Measurements from ENCODE around the gene KIF5A. TPM values are rescaled to one million over a fixed set of nuclear protein-coding genes. Genes with fewer than 3 reads are reported as not detected.
"Not testable (repeated sequence)": the region's sequence is repeated elsewhere in the genome, so short reads cannot be mapped to it uniquely, and the experiment has no call there.

The KIF5A gene
- total RNA-seq, 1 experiment from 2014 or later: 0.40 TPM

DNA sequence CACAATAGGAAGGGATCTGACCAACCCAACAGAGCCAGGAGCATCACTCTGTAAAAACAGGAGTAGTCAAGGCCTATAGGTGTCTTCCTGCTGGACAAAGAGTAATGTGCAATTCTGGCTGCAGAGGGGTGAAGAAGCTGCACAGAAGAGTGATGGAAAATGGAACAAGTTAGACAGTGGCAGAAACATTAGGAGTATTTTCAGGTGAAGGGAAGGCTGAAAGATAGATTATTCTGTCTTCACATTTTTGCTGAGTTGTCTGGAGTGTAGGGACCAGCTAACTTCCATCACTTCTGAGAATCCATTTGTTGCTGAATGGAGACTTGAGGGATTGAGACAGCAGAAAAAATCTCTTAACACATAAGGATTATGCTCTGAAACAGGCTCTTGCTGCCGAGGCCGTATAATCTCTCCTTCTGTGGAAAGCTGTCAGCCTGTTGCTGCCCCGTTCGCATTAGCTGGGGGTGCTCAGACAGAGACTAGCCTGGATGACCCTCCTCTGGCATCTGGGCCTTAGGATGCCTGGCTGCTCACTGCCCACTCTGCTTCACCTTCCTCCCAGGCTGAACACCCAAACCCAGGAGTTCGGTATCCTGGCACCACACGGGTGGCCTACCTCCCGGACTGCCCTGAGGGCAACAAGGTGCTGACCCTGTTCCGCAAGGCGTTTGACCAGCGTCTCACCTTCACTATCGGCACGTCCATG, 58.3 kb downstream of the KIF5A start:
- in situ Hi-C loops (cut with HindIII; ENCODE audit: low pct_unique_long_range_greater_than_20kb, low sequenced_read_pairs): no loop called here
- DNase-seq (ENCODE audit: low read depth, low spot score): no peak

DNA sequence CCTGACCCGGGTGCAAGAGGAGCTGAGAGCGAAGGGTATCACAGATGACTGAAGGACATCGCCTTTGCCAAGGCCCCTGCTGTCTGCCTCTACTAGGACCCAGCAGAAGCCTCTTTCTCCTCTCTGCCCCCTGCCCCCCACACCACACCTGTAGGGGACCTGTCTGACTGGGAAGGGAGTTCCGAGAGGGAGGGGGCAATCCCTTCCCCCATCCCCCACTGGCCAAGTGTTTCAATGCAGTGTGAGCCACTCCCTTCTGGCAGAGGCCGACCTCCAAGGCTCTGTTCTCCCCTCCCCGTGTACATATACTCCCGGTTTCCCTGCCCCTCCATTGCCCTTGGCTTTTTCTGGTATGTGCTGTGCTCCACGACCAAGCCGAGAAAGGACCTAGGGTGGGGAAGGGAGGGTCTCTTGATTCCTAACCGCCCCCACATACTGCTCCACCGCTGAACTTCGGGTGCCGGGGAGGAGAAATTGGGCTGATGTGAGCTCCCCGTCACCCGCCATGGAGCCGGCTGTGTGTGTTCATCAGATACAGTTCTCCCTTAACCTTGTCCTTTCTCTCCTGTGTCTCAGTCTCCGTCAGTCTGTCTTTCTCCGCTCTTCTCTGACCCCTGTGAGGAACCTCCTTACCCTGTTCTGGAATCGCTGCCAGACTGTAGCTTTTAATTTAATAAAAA, 59.4 kb downstream of the KIF5A start:
- DNase-seq (ENCODE audit: low read depth, low spot score): no peak
- in situ Hi-C loops (cut with HindIII; ENCODE audit: low pct_unique_long_range_greater_than_20kb, low sequenced_read_pairs): no loop called here

DNA sequence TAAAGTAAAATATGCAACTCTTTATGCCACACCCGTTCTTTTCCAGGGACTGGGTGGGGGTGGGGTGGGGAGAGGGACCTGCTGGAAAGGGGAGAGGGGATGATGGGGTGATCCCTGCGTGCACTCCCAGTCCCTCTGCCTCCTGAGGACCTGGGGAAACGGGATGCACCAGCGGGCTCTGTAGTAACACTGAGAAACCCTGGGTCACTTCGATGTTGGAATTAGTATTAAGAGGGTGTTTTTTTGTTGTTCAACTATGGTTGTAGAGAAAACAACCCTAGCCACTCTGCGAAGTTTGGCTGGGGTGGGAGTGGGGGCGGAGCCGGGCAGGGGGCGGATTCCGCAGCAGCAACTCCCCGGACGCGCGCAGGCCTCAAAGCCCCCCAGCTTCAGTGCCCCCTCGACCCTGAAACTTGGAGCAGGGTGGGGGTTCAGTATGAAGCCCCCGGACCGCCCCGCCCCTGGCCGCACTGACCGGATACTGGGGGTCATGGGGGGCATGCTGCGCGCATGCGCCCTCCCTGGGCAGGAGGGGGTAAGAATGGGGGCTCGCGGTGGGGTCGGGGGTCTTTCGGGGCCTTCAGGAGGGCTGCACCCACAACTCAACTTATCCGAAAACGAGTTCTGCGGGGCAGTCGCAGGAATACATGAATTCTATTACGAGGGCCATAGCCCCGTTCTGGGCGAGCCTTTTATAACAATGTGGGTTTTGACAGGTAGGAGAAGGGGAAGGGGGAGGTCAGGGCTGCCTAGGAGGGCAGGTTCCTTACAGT, 60.1 kb downstream of the KIF5A start:
- in situ Hi-C loops (cut with HindIII; ENCODE audit: low pct_unique_long_range_greater_than_20kb, low sequenced_read_pairs): no loop called here
- DNase-seq (ENCODE audit: low read depth, low spot score): no peak

DNA sequence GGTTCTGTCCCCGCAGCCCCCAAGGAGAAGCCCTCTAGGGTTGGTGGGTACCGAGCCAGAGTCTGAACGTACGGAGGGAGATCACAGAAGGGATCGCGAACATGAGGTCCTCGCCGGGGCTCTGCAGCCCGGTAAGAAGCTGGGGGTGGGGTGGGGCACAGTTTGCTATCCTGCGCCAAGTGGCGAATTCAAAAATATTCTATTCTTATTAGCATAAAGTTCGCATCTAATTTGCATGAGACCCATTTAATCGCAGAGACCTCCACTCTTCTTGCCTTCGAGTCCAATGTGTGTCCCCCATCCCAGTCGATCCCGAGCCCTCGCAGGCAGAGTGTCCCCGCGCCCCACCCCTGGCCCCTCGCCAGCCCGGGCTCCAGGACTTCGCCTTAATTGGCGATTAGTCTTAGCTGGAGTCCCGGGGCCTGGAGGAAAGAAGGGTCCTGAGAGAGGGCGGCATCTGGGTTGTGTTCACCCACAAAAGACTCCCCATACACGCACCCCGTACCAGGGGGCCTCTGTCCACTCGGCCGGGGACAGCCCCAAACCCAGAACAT, 60.8 kb downstream of the KIF5A start:
- in situ Hi-C loops (cut with HindIII; ENCODE audit: low pct_unique_long_range_greater_than_20kb, low sequenced_read_pairs): no loop called here
- no peak for DNase-seq (ENCODE audit: low read depth, low spot score)

DNA sequence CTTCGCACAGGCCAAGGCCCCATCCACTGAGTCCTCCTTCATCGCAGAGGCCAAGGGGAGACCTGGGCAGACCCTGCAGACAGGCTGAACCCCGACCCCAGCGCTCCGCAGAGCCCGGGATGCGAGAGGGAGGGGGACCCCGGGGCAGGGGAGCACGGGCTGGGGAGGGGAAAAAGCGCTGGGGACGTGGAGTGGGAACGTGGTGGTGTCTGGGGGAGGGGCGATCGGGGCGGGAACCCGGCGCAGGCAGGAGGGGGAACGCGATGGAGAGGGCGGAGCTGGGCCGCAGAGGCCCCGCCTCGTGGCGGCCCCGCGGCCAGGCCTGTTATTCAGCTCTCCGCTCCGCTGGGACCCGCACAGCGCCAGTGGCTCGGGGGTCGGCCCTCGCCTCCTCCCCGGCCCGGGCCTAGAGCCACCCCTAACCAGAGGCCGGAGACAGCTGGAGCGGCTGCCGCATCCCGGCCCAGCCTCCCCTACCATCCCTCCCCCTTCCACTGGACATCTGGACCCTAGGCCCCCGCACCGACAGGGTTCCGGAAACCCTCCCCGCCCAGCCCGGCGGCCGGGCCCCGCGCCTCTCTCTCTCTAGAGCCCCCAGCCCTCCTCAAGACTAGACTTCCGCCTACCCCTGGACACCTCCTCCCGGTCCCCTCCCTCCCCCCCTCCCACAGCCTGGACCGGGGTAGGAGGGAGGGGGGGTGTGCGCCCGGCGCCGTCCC, 61.4 kb downstream of the KIF5A start, which contains the start of gene ARHGEF25:
ARHGEF25 (plus strand) TSS at position 328 of the 719 bp plus-strand sequence. CDS start 460 bp downstream, outside the sequence.
- in situ Hi-C loops (cut with HindIII; ENCODE audit: low pct_unique_long_range_greater_than_20kb, low sequenced_read_pairs): no loop called here
- DNase-seq (ENCODE audit: low read depth, low spot score): peak; percentile 56

DNA sequence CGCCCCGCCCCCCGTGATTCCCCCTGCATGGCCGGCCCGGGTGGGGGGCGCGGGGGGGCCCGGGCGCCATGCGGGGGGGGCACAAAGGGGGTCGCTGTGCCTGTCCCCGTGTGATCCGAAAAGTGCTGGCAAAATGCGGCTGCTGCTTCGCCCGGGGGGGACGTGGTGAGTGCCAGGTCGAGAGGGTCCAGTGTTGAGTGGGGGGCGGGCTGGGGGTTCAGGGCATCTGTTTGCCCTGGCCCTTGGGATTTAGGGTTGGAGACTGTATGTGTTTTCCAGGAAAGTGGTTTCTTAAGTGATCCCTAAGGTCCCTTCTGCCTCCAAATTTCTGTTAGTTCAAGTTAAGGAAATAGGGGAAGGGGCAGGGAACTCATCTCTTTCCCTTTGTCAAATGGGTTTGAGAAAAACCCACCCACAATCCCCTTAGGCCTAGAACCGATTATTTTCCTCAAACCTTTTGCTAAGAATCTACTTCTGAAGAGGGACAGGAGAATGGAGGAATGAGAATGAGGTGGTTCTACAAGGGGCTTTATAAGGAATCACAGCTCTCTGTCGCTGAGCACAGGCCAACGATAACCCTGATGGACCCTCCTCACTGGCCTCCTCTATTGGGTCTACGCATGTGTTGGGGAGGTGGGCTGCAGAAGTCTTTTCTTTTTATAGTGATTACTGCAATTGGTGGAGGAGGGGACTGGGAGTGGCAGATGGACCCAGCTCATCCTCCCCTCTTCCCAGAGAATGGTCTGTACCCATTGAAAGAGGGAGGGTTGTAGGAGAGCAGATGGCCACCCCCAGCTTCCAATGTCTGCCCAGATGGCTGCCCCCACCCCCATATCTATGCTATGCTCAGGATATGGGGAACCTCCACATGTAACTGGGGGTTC, 62.2 kb downstream of the KIF5A start:
- no peak for DNase-seq (ENCODE audit: low read depth, low spot score)
- in situ Hi-C loops (cut with HindIII; ENCODE audit: low pct_unique_long_range_greater_than_20kb, low sequenced_read_pairs): no loop called here

DNA sequence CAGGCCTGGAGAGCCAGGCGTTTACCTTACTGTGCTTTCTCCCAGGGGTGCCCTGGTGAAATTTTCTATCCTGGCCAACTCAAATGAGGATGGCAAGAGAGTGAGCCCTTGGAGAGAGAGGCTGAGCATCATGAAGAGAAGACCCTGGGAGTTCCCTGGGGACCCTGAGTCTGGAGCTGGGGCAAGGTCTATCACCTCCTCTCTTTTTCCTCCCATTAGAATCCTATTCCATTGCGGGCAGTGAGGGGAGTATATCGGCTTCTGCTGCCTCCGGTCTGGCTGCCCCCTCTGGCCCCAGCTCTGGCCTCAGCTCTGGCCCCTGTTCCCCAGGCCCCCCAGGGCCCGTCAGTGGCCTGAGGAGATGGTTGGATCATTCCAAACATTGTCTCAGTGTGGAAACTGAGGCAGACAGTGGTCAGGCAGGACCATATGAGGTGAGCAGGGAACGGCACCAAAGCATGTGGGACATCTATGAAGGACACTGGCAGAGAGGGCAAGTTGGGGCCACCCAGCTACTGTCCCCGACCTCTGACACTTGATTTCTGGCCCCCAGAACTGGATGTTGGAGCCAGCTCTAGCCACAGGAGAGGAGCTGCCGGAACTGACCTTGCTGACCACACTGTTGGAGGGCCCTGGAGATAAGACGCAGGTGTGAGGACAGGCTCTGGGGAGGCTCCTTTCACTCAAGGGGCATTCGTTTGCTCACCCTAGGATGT, 63.0 kb downstream of the KIF5A start:
- no peak for DNase-seq (ENCODE audit: low read depth, low spot score)
- in situ Hi-C loops (cut with HindIII; ENCODE audit: low pct_unique_long_range_greater_than_20kb, low sequenced_read_pairs): no loop called here

DNA sequence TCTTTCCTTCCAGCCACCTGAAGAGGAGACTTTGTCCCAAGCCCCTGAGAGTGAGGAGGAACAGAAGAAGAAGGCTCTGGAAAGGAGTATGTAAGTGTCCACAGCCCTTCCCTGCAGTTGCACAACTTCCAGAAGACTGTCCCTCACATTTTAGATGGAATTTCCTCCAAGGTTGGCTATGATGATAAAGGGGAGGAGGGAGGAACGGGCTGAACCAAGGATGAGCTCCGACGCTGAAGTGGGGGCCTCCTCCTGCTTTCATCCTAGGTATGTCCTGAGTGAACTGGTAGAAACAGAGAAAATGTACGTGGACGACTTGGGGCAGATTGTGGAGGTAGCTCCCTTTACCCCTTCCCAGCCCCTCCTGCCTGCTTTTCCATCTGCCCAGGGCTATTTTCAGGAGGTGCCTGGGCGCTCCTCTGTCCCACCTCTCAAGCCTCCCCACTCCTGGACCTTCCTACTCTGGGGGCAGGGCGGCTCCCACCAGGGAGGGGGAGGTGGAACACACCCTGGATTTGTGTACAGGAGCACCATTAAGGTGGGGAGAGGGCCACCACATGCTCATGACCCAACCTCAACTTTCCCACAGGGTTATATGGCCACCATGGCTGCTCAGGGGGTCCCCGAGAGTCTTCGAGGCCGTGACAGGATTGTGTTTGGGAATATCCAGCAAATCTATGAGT, 63.7 kb downstream of the KIF5A start:
- in situ Hi-C loops (cut with HindIII; ENCODE audit: low pct_unique_long_range_greater_than_20kb, low sequenced_read_pairs): no loop called here
- no peak for DNase-seq (ENCODE audit: low read depth, low spot score)

DNA sequence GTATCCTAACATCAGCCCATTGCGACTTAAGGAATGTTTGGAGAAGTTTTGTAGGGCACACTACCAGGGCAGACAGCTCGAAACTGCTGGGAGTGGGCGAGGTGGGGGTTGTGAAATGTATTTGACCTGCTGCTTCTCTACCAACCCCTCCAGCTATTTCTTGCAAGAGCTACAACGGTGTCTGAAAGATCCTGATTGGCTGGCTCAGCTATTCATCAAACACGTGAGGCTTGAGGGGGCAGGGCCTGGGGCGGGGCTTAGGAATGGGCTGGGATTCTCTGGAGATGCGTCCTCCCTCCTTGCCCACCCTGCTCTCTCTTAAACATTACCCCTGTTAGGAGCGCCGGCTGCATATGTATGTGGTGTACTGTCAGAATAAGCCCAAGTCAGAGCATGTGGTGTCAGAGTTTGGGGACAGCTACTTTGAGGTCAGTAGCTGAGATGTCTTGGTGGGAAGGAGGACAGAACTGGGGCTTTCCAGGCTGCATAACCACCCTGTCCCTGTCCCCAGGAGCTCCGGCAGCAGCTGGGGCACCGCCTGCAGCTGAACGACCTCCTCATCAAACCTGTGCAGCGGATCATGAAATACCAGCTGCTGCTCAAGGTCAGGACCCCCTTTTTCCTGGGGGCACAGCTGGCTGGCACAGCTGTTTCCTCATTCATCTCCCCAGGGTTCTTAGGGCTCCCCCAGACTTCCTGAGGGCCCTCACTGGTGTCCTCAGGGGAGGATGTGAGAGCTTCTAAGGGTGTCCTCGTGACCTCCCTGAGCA, 64.5 kb downstream of the KIF5A start:
- peak; percentile 56 for DNase-seq (ENCODE audit: low read depth, low spot score)
- in situ Hi-C loops (cut with HindIII; ENCODE audit: low pct_unique_long_range_greater_than_20kb, low sequenced_read_pairs): no loop called here

DNA sequence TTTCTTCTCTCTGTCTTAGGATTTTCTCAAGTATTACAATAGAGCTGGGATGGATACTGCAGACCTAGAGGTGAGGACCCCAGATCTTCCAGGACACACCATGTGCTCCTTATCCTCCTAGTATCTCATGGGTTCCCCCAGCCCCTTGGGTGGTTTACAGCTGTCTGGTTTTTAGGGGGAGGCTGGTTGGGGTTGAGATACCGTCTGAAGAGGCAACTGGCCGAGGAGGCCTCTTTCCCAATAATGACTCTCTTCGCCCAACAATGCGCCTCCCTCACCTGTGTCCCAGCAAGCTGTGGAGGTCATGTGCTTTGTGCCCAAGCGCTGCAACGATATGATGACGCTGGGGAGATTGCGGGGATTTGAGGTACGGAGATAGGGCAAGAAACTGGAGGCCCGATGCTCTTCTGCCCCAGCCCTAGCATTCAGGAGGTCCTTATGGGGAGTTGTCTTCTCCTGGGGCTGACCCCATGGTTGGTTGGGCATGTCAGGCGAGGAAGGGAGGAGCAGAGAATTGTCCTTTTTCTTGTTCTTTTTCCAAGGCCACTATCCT, 65.2 kb downstream of the KIF5A start:
- in situ Hi-C loops (cut with HindIII; ENCODE audit: low pct_unique_long_range_greater_than_20kb, low sequenced_read_pairs): no loop called here
- DNase-seq (ENCODE audit: low read depth, low spot score): no peak

DNA sequence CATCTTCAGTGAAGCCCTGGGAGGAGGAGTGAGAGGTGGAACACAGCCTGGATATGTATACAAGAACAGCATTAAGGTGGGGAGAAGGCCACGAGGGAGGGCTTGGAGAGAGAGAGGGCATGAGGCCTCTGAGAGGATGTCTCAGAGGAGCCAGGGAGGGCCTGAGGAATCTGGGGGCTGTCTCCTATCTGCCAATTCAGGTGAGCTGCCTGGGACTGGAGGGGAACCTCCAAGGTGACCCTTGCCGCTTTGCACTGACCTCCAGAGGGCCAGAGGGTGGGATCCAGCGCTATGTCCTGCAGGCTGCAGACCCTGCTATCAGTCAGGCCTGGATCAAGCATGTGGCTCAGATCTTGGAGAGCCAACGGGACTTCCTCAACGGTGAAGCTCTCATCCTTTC, 65.8 kb downstream of the KIF5A start:
- in situ Hi-C loops (cut with HindIII; ENCODE audit: low pct_unique_long_range_greater_than_20kb, low sequenced_read_pairs): no loop called here
- no peak for DNase-seq (ENCODE audit: low read depth, low spot score)

DNA sequence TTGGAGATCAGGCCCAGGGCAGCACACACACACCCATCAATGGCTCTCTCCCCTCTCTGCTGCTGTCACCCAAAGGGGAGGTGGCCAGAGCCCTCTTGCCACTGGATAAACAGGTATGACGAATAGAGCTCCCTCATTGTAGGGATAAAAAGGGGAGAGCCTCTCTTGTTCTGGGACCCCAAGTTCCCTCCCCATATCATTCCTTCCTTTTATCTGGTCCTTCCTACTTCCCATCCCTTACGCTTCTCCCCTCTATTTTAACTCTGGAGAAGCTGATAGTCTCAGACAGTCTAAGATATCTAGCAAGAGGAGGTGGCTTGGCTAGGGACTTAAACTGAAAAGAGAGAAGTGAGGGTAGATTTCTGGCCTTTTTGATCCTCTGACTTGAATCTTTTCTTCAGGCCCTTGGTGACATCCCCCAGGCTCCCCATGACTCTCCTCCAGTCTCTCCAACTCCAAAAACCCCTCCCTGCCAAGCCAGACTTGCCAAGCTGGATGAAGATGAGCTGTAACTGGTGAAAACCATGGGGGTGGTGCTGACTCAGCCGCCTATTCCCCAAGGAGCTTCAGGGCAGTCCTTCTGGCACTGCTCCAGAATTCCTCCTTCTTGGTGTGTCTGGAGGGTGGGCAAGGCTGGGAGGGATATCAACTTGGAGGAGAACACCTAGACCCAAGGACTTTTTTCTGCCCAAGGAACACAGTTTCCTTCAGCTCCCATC, 66.7 kb downstream of the KIF5A start:
- in situ Hi-C loops (cut with HindIII; ENCODE audit: low pct_unique_long_range_greater_than_20kb, low sequenced_read_pairs): no loop called here
- DNase-seq (ENCODE audit: low read depth, low spot score): no peak

DNA sequence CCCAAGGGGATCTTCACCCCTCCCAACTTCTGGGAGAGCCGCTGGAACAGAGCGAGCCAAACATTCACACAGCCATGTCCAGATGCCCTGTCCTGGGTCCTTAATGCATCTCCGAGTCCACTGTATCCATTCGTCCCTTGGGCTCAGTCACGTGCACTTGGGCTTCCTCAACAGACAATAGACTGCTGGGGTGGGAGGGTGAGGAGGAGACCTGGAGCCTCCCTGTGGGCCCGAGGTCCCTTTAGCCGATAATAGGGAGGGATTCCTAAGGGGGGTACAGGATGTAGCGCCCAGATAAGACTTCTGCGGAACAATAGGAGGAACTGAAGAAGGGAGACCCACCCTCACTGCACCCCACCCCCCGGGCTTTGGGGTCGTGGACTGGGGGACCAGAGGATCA, 68.1 kb downstream of the KIF5A start:
- in situ Hi-C loops (cut with HindIII; ENCODE audit: low pct_unique_long_range_greater_than_20kb, low sequenced_read_pairs): no loop called here
- DNase-seq (ENCODE audit: low read depth, low spot score): no peak

DNA sequence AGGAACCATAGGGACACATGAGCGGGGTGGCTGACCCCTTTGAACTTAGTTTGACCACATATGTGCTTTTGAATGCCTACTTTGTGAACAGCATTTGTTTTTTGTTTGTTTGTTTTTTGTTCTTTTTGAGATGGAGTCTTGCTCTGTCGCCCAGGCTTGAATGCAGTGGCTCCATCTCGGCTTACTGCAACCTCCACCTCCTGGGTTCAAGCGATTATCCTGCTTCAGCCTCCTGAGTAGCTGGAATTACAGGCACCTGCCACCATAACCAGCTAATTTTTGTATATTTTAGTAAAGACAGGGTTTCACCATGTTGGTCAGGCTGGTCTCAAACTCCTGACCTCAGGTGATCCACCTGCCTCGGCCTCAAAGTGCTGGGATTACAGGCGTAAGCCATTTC, 68.6 kb downstream of the KIF5A start:
- DNase-seq (ENCODE audit: low read depth, low spot score); in situ Hi-C loops (cut with HindIII; ENCODE audit: low pct_unique_long_range_greater_than_20kb, low sequenced_read_pairs): not testable (repeated sequence)
